Neural crest cell (in vitro differentiated cells): ENCODE data around the gene USP22. TPM values are rescaled to one million over a fixed set of nuclear protein-coding genes. Genes with fewer than 3 reads are reported as not detected.

Experiments
- DNase-seq: peaks from one replicate; pipeline ENCODE4 v3.0.0; 2021; ENCODE audit warnings: low read depth, mixed read lengths, low spot score
- H3K27ac Mint-ChIP-seq: one replicate; pipeline ENCODE4 v1.8.0; 2021; ENCODE audit warnings: mild to moderate bottlenecking, mixed read lengths; ENCODE audit not compliant: unreplicated experiment
- H3K27me3 Mint-ChIP-seq: 2 replicates; pipeline ENCODE4 v1.8.0; 2021; ENCODE audit warnings: low read depth, mild to moderate bottlenecking, mixed read lengths
- H3K36me3 Mint-ChIP-seq: 2 replicates; pipeline ENCODE4 v1.8.0; 2021; ENCODE audit warnings: low read depth, mild to moderate bottlenecking, mixed read lengths
- H3K4me1 Mint-ChIP-seq: 2 replicates; pipeline ENCODE4 v1.8.0; 2021; ENCODE audit warnings: mixed read lengths
- H3K4me3 Mint-ChIP-seq: one replicate; pipeline ENCODE4 v1.8.0; 2021; ENCODE audit warnings: mild to moderate bottlenecking, mixed read lengths
- H3K9me3 Mint-ChIP-seq: 2 replicates; pipeline ENCODE4 v1.8.0; 2021; ENCODE audit warnings: mixed read lengths
- total RNA-seq: library from RNA; stranded (reverse); gene quantifications from 2 replicates; pipeline ENCODE4 v1.2.1, GENCODE V29; 2021
- TF ChIP-seq, protein P1 (sequence below): fragments of 200-600 bp; sonication (generic); conservative IDR thresholded peaks from 2 replicates; pipeline ENCODE4 v1.5.0; 2021; ENCODE audit warnings: antibody characterized with exemption, mild to moderate bottlenecking

The USP22 gene
- total RNA-seq, 1 donor from 2014 or later: 390 TPM

DNA sequence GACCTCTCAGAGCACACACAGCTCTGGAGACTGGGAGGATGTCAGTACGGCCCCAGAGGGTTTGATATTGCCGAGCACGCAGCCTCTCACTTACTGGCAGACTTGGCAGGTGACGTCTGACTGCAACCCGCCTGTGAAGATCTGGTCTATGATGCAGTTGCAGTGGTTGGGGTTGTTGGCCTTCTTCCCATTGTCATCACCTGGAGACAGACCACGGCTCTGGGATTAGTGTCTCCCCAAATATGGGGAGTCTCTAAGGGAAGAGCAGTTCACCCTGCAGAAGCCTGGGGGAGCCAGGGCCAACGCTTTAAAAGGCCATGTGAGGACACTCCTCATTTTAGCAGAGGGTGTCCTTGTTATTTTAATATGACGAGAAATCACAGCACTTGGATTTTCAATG, 30.1 kb downstream of the USP22 start:
- H3K36me3 Mint-ChIP-seq: peaks cover 41% of the 10 kb centered on the region
- H3K27me3 Mint-ChIP-seq: no peaks in the 10 kb centered on the region
- no peaks in the 10 kb centered on the region for H3K9me3 Mint-ChIP-seq
- H3K4me1 Mint-ChIP-seq: peaks cover 6% of the 10 kb centered on the region
- H3K4me3 Mint-ChIP-seq: no peak overlapping the region
- TF ChIP-seq, protein P1, sequence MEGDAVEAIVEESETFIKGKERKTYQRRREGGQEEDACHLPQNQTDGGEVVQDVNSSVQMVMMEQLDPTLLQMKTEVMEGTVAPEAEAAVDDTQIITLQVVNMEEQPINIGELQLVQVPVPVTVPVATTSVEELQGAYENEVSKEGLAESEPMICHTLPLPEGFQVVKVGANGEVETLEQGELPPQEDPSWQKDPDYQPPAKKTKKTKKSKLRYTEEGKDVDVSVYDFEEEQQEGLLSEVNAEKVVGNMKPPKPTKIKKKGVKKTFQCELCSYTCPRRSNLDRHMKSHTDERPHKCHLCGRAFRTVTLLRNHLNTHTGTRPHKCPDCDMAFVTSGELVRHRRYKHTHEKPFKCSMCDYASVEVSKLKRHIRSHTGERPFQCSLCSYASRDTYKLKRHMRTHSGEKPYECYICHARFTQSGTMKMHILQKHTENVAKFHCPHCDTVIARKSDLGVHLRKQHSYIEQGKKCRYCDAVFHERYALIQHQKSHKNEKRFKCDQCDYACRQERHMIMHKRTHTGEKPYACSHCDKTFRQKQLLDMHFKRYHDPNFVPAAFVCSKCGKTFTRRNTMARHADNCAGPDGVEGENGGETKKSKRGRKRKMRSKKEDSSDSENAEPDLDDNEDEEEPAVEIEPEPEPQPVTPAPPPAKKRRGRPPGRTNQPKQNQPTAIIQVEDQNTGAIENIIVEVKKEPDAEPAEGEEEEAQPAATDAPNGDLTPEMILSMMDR: no peak
- H3K27ac Mint-ChIP-seq: no peak overlapping the region
- no peak for DNase-seq

- H3K36me3 Mint-ChIP-seq: peaks cover 45% of the 10 kb centered on the region
Observed at GRCh38 chr17:21010705-21011596, 31.9 kb downstream of the USP22 start.

DNA sequence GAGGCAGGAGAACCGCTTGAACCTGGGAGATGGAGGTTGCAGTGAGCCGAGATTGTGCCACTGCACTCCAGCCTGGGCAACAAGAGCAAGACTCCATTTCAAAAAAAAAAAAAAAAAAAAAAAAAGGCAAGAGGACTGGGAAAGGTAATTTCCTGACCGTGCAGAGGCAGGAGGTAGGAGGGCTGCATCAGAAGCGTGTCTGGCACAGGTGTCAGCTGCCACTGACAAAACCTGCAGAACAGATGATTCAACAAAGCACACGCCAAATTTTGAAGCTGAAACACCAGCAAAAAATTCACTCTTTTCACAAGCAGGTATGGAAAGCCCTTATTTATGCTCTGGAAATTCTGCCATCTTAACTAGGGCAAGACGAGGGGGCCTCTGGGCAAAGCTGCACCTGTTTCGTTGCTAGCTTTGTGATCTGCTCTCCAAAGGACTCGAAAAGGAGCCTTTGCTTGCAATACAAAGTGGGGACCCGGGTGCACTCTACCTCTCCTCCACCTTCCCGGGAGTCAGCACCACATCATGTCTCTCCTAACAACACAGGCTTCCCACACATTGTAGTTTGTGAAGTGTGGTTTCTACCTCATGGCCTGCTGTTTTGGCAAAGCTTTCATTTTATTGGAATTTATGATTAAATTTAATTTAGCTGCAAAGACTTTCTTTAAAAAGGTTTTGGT, 33.7 kb downstream of the USP22 start:
- peaks cover 14% of the 10 kb centered on the region for H3K4me1 Mint-ChIP-seq
- H3K36me3 Mint-ChIP-seq: peaks cover 48% of the 10 kb centered on the region
- DNase-seq: no peak
- H3K27me3 Mint-ChIP-seq: no peaks in the 10 kb centered on the region
- no peaks in the 10 kb centered on the region for H3K9me3 Mint-ChIP-seq
- TF ChIP-seq, protein P1: no peak
- H3K27ac Mint-ChIP-seq: no peak overlapping the region
- H3K4me3 Mint-ChIP-seq: peak overlapping the region; percentile 23

More at GRCh38 chr17:21010705-21011596, 31.9 kb downstream of the USP22 start:
- TF ChIP-seq, protein P1: no peak
- H3K27ac Mint-ChIP-seq: peak overlapping the region; percentile 66
- no peak overlapping the region for H3K4me3 Mint-ChIP-seq
- no peaks in the 10 kb centered on the region for H3K27me3 Mint-ChIP-seq
- no peak for DNase-seq
- H3K4me1 Mint-ChIP-seq: peaks cover 14% of the 10 kb centered on the region
- H3K9me3 Mint-ChIP-seq: no peaks in the 10 kb centered on the region

DNA sequence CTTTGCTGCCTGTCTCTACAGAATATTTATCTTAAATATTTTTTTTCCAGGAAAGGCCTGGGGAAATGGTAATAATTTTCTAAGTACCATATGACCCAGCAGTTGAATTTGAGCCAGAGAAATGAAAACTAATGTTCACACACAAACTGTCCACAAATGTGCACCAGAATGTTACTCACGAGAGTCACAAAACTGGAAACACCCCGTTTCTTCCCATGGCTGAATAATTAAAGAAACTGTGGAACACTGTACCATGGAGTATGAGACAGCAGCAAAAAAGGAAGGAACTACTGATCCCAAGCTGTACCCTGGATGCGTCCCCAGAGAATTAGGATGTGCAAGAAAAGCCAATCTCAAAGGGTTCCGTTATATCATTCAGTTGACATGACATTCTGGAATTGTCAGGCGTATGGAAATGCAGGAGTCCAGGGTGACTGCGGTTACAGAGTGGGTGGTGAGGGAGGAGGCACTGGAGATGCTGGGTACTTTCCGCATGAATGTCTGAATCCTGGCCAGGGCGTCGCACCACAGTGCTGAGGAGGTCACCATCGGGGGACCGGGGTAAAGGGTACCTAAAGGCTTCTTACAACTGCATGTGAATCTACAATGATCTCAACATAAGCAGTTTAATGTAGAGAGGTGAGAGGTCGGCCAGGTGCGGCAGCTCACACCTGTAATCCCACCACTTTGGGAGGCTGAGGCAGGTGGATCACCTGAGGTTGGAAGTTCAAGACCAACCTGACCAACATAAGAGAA, 34.5 kb downstream of the USP22 start:
- H3K27me3 Mint-ChIP-seq: no peaks in the 10 kb centered on the region
- peaks cover 12% of the 10 kb centered on the region for H3K4me1 Mint-ChIP-seq
- TF ChIP-seq, protein P1: no peak
- peaks cover 45% of the 10 kb centered on the region for H3K36me3 Mint-ChIP-seq
- peak overlapping the region; percentile 23 for H3K4me3 Mint-ChIP-seq
- H3K9me3 Mint-ChIP-seq: no peaks in the 10 kb centered on the region
- no peak for DNase-seq
- no peak overlapping the region for H3K27ac Mint-ChIP-seq

DNA sequence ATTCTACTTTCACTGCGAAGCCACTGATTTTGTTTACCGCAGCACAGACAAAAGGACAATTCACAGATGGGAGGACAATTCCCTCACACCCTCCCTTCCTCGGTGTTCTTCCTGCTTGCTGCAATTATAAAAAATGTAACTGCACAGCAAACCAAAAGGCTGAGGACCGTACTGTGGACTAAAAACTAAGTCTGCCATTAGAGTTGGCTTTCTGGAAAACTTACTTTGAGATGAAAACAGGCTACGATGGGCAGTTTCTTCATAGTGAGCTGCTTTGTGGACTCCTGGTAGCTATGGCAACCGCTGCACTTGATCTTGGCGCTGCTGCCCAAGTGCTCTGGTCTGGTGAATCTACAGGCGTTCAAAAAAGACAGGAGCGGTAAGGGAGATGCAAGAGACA, 35.2 kb downstream of the USP22 start:
- TF ChIP-seq, protein P1: no peak
- Mint-ChIP-seq H3K4me3 (peak overlapping the region; percentile 8), H3K36me3 (peaks cover 40% of the 10 kb centered on the region), H3K4me1 (peaks cover 10% of the 10 kb centered on the region), H3K27ac (no peak overlapping the region), H3K27me3 (no peaks in the 10 kb centered on the region), H3K9me3 (no peaks in the 10 kb centered on the region)
- no peak for DNase-seq
